M059J (cell line): ENCODE measurements around the gene CZIB. TPM values are rescaled to one million over a fixed set of nuclear protein-coding genes. Genes with fewer than 3 reads are reported as not detected.
A peak's percentile ranks its signal among the peaks of the same experiment; 100 is the strongest.
"Not testable (repeated sequence)": the region's sequence is repeated elsewhere in the genome, so short reads cannot be mapped to it uniquely, and the experiment has no call there.

Experiments
- DNase-seq: peaks from one replicate; pipeline ENCODE4 v3.0.0-alpha.2; 2012; ENCODE audit warnings: low read depth
- total RNA-seq: library from RNA; depleted of rRNA; stranded (reverse); fragments of >200 nt; shearing (Covaris generic); gene quantifications from 2 replicates; pipeline ENCODE4 v1.2.3, GENCODE V29; 2014

The CZIB gene
- total RNA-seq, 1 experiment from 2014 or later: 53.5 TPM

DNA sequence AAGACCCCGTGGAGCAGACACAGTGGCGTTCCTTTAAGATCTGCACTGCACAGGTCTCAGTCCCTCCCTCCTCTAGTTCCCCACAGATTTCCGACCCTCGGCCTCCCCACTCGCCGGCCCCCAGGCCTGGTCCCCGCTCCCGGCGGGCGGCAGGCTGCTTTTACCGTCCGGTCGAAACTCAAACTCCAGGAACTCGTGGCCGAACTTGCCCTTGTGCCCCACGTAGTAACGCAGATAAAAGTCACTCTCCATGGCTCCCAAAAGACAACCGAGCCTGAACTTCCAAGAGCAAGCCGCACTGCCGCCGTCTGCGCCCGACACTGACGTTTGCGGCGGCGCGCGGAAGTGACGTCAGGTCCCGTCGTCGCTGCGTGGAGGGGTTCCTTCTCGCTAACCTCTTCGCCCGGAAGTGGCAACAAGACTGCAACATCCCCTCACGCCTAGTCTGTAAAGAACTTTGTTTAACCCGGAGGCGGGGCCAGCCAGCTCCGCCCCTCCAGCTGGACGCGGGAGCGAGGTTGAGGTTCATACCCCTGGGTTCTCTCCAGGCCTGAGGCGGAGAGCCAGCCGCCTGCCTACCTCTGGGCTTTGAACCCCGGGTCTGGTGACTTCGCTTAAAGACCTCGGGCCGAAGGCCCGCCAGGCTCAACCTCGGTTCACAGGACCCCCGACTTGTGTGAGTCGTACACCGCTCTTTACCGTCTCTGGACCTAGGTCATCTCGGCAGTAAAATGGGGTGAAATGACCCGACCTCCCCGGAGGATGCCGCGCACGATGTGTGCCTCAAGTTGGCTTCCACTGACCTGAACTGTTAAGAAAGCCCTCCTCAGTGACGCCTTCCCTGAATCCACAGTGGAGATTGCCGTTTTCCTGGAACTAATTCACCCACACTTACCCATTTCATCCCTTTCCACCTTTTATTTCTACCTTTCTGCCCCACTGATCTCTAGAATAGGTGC, 18.0 kb upstream of the CZIB start, which contains the start of gene MAGOH:
TSS of gene MAGOH (minus strand) at position 322 of the 959 bp plus-strand sequence. CDS start at position 252, 70 bp downstream.
- DNase-seq: peak; percentile 95

DNA sequence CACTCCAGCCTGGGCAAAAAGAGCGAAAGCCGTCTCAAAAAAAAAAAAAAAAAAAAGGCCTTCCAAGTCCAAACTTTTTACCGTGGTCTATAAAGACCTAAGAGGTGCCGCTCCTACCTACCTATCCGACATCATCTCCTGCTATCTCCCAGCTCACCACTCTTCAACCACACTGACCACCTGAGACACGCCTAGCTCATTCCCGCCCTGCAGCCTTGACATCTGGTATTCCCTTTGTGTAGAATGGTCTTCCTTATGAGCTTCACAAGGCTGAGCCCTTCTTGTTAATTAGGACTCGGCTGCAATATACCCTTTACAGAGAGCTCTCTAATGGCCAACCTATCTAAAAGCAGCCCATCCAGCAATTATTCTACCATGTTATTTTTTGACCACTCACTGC, 17.2 kb upstream of the CZIB start:
- no peak for DNase-seq

DNA sequence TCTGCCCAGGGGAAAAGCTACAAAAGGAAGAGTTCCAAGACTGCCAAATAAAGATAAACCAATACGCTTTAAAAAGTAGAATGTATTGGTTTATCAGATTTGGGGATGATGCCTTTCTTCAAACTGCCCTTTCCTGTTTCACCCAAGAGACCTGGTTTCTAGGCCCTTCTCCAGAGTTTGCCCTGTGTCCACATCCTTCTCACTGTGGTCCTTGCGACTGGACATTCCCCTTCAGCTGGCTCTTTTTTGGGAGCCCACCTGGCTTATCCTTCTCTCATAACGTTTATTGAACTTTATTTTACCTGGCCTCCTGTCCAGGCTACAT, 490 bp upstream of the CZIB start:
- no peak for DNase-seq

DNA sequence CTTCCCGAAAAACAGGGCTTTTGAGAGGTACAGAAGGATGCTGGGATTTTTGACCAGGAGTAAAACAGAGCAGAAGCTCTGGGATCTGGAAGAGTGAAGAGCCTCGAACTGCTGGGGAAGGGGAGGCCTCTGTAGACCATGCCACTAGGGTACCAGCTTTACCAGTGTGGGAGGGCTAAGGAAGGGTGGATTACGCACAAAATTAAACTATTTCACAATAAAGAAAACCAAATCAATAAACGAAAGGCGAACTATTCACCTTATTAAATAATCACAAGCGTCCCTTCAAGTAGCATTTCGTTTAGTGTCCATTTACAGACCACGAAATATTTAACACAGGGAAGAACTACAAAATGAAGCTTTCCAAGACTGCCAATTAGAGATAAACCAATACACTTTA, 723 bp downstream of the CZIB start:
- no peak for DNase-seq

DNA sequence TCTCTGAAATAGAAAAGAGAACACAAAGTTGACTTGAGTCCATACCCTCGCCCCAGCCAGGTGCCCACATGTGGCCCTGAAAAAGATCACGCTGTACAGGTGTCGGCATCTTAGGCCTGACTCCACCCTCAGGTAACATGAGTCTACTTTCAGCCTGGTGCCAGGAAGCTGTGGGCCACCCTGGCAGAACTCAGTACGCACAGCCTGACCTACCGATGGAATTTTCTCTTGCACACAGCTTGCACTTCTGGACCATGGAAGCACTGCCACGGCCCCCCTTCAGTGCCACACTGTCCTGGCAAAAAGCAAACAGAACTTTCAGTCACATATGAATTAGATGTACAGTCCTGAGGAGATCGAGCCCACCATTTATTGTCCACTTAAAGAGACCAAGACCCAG, 2.2 kb downstream of the CZIB start:
- no peak for DNase-seq

DNA sequence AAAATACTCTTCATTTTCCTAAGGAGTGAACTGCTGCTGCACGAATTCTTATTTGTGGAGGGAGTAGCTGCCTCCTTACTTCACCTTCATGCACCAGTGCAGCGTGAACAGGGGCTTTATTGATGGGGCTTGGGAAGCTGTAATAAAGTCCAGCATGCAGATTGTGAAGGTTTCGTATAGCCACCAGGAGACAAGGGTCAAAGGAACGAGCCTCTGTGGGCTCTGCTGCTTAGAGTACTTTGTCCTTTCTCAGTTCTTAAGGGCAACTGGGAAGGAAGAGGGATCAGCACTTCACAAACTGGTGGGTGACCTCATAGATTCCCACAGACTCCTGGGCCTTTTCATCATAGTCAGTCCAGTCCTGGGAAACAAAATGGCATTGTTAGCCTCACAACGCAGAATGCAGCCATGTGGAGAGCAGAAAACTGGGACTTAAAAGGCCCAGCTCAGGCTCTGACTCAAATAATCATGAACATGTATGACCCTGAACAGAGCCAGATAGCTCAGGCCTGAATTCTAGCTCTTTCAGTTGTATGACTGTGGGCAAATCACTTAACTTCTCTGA, 6.0 kb downstream of the CZIB start:
- DNase-seq: no peak

DNA sequence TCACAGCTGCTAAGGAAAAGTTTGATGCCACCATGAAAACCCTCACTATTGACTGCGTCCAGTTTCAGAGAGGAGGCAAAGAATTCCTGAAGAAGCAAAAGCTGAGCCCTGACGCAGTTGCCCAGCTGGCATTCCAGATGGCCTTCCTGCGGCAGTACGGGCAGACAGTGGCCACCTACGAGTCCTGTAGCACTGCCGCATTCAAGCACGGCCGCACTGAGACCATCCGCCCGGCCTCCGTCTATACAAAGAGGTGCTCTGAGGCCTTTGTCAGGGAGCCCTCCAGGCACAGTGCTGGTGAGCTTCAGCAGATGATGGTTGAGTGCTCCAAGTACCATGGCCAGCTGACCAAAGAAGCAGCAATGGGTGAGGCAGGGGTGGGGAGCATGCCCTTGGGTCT, 9.5 kb downstream of the CZIB start:
- no peak for DNase-seq

DNA sequence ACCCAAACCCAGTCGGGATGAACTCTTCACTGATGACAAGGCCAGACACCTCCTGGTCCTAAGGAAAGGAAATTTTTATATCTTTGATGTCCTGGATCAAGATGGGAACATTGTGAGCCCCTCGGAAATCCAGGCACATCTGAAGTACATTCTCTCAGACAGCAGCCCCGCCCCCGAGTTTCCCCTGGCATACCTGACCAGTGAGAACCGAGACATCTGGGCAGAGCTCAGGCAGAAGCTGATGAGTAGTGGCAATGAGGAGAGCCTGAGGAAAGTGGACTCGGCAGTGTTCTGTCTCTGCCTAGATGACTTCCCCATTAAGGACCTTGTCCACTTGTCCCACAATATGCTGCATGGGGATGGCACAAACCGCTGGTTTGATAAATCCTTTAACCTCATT, 10.1 kb downstream of the CZIB start:
- DNase-seq: no peak

DNA sequence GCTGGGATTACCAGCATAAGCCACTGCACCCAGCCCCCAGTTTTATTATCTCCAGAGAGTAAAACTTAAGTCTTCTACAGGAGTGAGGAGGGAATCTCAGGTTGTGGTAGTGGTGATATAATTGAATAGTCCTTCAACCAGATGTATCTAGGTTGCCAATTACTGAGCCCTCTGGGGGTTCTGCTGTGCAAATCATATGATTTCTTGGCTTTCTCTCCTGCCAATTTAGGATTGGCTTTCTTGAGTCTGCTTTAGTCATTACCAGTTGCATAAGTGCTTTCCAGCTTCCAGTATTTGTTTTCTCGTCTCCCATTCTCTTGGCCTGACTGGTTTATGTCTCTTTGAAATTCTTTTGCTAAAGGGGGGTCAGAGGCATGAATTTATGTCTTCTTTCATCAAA, 12.7 kb downstream of the CZIB start:
- no peak for DNase-seq

DNA sequence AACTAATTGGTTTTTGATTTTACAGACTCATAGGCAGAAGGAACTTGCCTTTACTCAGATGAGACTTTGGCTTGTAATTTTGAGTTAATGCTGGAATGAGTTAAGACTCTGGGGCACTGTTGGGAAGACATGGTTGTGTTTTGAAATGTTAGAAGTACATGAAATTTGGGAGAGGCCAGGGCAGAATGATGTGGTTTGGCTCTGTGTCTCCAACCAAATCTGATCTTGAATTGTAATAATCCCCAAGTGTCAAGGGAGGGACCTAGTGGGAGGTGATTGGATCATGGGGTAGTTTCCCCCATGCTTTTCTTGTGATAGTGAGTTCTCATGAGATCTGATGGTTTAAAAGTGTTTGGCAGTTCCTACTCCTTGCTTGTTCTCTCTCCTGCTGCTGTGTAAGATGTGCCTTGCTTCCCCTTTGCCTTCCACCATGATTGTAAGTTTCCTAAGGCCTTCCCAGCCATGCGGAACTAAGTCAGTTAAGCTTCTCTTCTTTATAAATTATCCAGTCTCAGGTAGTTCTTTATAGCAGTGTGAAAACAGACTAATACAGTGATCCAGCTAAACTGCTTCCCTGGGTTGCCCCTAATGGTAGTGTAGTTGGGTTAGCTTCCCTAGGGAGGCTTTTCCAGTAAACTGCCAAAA, 13.6 kb downstream of the CZIB start:
- DNase-seq: no peak

DNA sequence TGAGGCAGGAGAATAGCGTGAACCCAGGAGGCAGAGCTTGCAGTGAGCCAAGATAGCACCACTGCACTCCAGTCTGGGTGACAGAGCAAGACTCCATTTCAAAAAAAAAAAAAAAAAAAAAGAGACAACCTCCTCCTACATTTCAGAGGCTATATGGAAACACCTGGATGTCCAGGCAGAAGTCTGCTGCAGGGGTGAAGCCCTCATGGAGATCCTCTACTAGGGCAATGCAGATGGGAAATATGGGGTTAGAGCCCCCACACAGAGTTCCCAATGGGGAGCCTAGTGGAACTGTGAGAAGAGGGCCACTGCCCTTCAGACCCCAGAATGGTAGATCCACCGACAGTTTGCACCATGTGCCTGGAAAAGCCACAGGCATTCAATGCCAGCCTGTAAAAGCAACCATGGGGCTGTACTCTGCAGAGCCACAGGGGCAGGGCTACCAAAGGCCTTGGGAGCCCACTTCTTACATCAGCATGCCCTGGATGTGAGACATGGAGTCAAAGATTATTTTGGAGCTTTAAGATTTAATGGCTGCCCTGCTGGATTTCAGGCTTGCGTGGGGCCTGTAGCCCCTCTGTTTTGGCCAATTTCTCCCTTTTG, 14.2 kb downstream of the CZIB start:
- DNase-seq: not testable (repeated sequence)

DNA sequence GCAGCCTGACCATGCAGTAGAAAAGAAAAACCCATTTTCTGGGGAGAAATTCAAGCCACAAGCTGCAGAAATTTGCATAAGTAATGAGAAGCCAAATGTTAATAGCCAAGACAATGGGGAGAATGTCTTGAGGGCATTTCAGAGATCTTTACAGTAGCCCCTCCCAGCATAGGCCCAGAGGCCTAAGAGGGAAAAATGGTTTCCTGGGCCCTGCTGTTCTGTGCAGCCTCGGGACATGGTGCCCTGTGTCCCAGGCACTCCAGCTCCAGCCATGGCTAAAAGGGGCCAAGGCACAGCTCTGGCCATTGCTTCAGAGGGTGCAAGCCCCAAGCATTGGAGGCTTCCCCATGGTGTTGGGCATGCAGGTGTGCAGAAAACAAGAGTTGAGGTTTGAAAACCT, 14.9 kb downstream of the CZIB start:
- not testable (repeated sequence) for DNase-seq

DNA sequence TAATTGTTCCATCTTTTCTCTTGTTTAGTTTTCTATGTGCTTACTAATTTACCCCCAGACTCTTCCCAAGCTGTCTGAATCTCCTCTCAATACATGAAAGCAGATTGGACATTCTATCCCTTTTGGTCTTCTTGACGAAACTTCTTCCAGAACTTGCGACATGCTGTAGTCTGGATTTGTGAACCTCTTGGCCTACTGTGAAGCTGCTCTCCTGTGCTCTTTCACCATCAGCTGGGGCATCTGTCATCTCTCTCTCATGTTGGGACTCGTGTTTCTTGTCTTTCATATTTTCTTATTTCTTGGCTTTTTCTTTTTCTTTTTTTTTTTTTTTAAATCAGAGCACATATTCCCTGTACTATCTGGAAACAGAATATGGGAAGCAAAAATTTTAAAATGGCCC, 17.0 kb downstream of the CZIB start:
- no peak for DNase-seq

DNA sequence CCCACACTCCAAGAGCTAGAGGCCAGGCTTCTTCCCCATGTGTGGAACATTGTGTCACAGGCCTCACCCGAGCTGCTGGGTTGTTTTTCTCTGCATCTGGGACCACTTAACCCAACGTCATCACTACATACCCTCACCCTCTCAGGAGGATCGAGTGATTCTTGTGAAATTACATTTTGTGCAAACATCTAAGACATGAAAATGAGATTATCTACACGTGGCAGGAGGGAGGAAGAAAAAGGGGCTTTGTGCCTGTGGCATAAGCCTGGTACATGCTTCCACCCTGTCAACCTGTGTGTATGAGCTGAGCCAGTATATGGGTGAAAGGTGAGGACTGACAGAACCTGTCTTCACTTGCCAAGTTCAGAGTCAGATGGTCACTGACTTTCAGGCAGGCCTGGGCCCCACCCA, 22.2 kb downstream of the CZIB start:
- DNase-seq: no peak

DNA sequence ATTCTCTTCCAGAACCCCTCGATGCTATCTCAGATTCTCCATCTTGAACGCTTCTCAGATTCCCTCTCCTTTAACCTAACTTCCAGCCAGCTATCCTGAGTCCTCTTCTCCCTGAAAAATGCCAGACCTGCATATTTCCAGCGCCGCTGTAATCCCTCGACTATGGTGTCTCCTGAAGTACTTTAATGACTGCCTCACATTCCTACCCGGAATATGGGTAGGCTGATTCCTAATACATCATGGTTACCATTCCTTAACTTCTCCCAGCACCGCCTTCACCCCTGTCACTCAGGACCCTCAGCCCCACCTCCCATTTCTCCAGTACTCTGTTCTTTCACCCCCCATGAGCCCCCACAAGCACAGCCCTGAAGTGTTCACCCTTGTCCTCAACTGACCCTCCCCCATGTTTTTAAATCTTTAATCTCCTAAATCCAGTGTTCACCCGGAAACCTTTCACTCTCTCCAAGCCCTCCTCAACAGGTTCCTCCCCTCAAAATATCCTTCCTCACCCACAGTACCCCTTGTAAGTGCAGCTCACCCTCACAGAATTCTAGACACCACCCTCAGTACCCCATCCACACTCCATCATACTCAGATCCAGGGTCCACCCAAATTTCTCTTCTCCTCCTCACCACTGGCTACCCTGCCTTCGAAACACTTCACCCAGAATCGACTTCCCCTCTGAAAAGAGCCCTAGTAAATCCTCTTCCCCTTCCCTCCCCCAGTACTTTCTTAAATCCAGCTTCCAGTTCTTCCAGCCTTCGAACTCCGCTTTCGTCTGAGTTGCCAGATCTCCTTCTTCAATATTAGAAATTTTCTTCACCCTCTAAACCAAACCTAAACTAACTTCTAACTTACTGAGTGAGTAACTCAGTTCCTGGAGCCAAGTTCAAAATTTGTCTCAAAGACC, 22.9 kb downstream of the CZIB start:
- peak; percentile 40 for DNase-seq

DNA sequence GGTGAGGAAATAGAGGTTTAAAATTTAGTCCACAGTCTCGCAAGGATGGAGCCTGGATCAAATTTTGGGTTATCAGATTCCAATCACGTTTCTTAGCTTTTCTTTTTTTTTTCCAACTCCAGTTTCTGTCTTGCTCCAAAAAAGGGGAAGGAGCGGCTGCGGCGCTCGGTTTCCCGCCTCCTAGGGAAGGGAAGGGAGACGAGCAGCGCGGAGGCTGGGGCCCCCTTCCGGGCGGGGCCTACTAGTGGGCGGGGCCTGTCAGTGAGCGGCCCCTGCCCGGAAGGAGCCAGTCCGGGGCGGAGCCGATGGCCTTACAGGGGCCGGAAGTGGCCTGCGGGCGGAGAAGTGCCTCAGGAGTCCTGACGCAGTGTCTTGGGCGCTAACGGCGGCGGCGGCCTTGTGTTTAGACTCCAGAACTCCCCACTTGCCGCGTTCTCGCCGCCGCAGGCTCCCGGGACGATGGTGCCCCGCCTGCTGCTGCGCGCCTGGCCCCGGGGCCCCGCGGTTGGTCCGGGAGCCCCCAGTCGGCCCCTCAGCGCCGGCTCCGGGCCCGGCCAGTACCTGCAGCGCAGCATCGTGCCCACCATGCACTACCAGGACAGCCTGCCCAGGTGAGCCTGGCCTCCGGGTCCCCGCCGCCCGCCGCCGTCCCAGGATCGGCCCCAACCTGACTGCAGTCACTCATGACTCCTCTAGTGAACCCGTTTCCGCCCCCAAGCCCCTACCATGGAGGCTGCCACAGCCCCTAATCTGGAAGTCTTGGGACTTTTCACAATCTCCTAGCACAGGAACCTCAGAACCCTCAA, 23.7 kb downstream of the CZIB start, which contains the start of gene CPT2:
TSS of gene CPT2 (plus strand) at position 340 of the 806 bp plus-strand sequence. CDS start at position 460, 120 bp downstream.
- peak; percentile 94 for DNase-seq

DNA sequence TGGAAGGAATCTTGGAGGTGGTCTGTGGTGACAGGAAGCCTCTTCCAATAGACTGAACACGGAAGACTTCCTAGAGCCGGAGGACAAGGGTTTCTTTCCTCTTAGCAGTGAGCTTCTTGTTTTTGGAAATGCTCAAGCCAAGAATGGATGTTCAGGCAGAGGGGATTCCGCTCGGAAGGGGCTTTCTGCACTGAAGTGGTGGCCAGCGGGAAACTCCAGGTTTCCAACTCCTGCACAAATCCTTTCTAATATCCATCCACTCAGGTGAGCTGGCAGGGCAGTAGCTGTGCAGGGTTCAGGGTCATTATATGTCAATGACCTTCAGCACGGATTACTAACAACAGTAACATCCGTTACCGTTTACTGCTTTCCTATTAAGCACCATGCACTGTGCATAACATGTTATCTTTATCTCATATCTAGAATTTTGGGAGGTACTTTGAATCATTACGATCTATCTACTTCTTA, 24.4 kb downstream of the CZIB start:
- DNase-seq: peak; percentile 12

DNA sequence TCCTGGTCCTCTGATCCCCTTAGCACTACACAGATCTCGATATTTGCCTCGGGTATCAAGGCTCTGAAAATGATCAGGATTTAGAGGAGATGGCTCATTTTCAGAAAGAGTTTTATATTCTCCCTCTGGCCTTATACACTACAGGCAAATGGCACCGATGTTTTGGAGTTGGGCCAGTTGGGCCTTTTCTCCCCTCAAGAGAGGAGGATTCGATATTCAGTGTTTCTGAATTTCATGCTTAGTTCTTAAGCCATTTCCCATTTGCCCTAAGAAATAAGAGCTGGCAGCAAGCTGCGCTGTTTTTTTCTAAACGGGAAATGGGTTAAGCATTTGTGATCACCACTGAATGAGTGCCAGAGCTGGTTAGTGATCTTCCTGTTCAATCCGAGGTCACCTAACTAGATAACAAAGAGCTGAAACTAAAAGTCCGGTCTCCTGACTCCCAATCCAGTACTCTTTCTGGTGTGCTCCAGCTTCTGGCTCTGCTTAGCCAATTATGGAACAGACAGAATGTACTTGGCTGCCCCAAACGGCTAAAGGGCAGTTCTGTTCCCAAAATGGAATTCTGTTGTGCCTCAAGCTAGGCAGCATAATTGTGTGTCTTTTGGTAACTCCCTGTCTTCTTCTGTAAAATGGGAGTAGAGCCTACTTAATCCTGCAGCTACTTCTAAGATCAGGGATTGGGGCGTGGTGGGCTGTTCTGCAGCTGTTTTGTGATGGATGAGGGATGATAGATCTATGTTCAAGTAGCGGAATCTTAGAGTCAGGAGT, 25.0 kb downstream of the CZIB start:
- no peak for DNase-seq

DNA sequence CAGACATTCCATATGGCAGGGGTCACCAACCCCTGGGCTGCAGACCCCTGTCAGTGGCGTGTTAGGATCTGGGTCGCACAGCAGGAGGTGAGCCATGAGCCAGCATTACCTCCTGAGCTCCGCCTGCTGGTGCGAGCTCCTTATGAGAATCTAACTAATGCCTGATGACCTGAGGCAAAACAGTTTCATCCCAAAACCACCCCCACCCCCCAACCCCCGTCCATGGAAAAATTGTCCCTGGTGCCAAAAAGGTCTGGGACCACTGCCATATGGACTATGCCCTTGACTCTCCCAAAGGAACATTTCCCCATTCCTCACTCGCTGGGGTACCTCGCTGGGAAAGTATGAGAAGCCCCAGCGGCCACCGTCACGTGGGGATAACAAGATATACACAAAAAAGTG, 30.2 kb downstream of the CZIB start:
- DNase-seq: no peak
